HG03095 (cell line): ENCODE data around the gene GGT7.
"Not testable (repeated sequence)": the region's sequence is repeated elsewhere in the genome, so short reads cannot be mapped to it uniquely, and the experiment has no call there.

ENCODE experiments used
- ATAC-seq: cut with Tn5 transposase; IDR thresholded peaks from one replicate; pipeline ENCODE4 v1.9.1; 2021; ENCODE audit warnings: moderate library complexity; ENCODE audit not compliant: unreplicated experiment

GGT7 gene

GRCh38 chr20:34850969-34851368 is 21.7 kb downstream of the GGT7 start:
- no peak for ATAC-seq

GRCh38 chr20:34849778-34850177 is 22.9 kb downstream of the GGT7 start:
- no peak for ATAC-seq

DNA sequence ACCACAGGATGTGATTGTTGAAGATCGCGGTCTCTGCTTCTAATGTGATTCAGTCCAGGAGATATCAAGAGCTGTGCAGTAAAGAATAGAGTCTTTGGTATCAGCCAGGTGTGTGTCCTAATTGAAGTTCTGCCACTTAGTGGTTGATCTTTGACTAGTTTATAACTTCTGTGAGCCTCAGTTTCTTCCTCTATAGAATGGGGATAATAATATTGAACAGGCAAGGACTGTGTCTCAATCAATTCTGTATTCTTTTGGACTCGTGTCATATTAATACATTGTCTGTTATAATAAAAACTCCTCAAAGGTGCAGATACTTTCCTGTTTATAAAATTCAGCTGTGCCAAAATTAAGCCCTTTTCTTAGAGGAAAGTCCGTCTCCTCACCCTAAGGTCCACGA is 24.1 kb downstream of the GGT7 start:
- ATAC-seq: no peak

GRCh38 chr20:34843421-34843820 is 29.2 kb downstream of the GGT7 start:
- no peak for ATAC-seq

DNA sequence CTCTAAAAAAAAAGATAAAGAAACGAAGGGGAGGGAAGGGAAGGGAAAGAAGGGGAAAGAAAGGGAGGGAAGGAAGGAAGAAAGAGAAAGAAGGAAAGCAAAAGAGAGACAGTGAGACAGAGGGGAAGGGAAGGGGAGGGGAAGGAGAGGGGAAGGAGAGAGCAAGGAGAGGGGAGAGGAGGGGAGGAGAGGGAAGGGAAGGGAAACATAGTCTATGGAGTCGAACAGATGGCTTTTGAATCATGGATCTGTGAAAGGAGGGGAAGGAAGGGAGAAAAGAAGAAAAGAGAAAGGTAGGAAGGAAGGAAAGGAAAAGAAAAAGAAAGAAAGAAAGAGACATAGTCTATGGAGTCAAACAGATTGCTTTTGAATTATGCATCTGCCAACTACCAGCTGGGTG is 30.5 kb downstream of the GGT7 start:
- ATAC-seq: no peak

- ATAC-seq: no peak
These were observed 38.2 kb downstream of the GGT7 start for GRCh38 chr20:34834459-34834893.

DNA sequence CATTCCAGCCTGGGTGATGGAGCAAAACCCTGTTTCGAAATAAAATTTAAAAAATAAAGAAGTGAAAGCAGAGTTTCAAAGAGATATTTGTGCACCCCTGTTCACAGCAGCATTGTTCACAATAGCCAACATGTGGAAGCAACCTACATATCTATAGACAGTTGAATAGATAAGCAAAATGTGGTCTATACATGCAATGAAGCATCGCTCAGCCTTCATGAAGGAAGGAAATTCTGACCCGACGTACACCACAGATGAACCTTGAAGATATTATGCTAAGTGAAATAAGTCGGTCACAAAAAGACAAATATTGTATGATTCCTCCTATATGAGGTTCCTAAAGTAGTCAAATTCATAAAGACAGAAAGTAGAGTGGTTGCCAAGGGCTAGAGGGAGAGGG is 40.7 kb downstream of the GGT7 start:
- ATAC-seq: no peak

- ATAC-seq: no peak
These were observed 43.5 kb downstream of the GGT7 start for GRCh38 chr20:34829191-34829590.

DNA sequence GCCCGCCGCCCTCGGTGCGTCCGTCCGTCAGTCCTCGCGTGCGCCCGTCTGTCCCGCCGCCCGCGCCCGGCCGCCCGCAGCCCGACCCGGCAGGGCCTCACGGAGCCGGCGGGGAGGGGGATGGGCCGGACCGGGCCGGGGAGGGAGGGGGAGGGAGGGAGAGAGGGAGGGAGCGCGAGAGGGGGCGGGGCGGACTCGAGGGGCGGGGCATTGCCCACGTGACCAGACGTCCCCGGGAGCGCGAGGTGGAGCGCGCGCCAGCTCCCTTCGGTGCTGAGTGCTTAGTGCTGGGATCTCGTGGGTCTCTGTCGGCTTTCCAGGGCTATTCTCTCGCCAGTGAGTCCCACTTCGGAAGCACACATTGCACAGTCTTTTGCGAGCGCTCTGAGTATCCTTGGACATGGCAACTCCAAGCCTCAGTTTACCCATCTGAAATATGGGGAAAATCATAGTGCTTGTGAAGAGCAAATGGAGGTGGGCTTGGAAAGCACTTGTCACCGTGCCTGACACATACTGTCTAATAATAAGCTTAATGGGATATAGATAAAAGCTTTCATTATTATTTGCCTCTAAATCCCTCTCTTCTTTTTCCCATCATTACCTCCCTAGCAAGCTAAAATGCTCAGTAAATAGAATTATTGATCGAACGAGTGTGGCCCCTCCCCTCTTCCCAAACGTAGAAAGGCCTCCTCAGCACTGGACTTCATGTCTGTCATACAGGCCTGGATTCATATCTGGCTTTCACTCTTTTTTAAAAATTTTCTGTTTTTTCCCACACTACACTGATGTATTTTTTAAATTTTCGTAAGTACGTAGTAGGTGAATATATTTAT is 46.9 kb downstream of the GGT7 start, which contains the start of gene NCOA6:
TSS of gene NCOA6 (minus strand) at position 122 of the 833 bp plus-strand sequence. CDS start 43,296 bp downstream, outside the sequence.
- ATAC-seq: peak; percentile 47

DNA sequence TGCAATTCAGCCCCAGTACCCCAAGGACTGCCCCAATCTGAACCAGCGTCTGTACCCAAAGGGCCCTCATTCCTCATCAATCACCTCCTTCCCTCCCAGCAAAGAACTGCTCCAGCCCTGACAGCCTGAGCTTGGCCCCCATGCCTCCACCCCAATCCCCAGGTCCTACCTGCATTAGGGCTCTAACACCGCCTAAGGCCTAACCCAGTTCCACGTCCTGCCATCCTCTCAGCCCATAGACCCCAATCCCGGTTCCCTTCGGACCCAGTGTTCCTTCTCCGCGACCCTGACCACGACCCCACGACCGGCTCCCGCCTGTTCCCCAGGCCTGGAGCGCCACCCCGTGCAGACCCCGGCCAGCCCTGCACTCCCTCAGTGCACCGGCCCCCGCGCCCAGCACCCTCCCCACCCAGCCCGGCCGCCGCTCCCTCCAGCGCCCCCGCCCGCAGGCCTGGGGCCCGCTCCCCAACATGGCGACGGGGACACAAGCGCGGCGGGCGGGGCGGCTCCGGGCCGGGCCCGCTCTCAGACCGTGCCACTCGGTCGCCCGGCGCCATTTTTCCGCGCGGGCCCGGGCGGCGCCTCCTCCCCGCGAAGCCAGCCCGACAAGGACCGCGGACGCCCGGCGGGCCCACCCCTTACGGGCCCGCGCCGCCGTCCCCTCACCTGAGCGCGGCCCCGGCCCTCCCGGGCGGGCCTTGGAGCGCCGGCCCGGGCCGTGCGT is 47.7 kb downstream of the GGT7 start:
- peak; percentile 69 for ATAC-seq

DNA sequence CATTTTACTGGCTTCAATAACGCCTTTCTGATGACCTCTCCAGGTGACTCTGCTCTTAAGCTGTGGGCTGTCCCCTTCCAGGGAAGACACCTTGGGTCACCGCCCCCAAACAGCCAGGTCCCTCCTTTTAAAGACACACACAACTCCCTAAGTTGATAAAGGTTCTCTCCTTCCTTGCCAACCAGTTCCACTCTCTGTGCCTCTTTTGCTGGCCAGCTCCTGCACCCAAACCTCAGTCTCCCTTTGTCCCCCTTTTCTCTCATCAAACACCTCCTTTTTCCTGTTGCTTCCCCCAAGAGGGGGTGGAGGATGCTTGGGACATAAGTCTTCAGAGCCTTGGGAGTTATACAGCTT is 48.2 kb downstream of the GGT7 start:
- ATAC-seq: peak; percentile 57

- ATAC-seq: no peak
These were observed 48.6 kb downstream of the GGT7 start for GRCh38 chr20:34824026-34824425.

DNA sequence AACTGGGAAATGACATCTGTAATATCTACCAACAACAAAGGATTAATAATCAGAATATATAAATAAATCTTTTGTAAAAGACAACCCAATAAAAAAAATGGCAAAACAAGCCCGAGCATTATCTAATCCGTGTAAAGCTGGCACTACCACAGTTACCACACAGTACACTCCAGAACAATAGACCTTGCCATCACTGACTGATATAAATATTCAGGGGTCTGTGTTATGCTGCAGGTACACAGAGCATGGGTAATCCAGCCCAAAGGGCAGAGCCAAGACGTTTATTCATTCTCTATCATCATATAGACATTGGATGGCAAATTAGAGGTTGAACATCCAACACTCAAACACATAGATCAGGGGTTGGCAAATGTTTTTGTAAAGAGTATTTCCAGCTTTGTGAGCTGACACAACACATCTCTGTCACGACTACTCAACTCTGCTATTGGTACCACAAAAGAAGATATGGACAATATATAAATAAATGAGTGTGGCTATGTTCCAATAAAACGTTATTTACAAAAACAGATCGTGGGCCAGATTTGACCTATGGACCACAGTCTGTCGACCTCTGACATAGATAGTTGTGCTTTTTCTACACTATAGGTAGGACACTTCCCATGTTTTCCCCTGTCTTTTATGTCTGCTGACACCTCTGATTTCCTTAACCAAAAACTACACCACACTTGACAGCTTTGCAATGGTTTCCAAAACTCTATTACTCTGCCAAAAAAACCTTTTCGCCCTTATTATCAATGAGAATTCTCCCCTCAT is 51.7 kb downstream of the GGT7 start:
- no peak for ATAC-seq

DNA sequence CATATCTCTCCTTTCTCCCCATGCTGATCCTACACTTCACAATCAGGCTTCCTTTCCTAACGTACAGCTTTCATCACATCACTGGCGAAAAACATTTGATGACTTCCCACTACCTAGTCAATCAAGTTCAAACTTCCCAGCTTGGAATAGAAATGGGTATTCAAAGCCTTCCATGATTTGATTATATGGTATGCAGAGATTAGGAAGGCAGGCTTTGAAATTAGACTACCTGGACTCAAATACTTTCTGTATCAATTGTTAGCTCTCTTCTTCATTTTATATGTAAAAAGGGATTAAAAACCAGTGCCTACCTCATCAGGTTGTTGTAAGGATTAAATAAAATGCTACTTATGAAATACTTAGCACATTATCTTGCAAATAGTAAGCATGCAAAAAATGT is 54.9 kb downstream of the GGT7 start:
- ATAC-seq: no peak

DNA sequence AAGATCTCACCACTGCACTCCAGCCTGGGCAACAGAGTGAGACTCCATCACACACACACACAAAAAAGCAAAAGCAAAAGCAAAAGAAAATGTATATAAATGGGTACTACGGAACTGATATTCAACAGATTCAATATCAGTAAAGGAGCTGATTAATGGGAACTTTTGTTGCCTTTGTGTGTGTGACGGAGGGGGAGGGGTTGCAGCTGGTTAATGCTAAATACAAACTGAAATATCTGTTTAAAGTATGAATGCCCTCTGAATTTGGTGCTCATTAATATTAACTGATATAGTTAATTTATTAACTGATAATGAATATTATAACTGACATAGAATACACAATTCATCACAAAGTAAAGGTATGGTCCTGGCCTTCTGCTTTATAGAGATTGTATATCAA is 55.6 kb downstream of the GGT7 start:
- ATAC-seq: no peak

- no peak for ATAC-seq
These were observed 57.0 kb downstream of the GGT7 start for GRCh38 chr20:34815636-34816035.

DNA sequence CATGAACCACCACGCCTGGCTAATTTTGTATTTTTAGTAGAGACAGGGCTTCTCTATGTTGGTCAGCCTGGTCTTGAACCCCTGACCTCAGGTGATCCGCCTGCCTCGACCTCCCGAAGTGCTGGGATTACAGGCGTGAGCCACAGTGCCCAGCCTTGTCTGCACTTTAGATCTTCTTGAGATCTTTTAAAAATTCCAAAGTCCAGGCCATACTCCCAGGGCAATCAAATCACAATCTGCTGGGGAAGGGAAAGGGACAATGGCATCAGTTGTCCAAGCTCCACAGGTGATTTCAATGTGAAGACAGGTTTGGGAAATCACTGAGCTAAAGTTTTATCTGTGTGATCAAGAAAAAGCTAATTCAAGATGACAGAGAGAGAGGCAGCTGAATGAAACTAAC is 64.1 kb downstream of the GGT7 start:
- ATAC-seq: no peak

GRCh38 chr20:34807944-34808465 is 64.7 kb downstream of the GGT7 start:
- not testable (repeated sequence) for ATAC-seq

DNA sequence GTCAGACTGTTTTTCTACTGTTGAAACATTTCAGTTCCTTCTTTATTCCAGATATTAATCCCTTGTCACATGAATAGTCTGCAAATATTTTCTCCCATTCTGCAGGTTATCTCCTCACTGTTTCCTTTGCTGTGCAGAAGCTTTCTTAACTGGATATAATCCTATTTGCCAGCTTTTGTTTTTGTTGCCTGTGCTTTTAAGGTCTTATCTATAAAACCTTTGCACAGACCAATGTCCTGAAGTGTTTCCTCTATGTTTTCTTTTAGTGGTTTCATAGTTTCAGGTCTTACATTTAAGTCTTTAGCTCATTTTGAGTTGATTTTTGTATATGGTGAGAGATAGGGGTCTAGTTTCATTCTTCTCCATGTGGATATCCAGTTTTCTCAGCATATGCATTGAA is 66.4 kb downstream of the GGT7 start:
- ATAC-seq: no peak

- no peak for ATAC-seq
These were observed 73.8 kb downstream of the GGT7 start for GRCh38 chr20:34798871-34799270.

DNA sequence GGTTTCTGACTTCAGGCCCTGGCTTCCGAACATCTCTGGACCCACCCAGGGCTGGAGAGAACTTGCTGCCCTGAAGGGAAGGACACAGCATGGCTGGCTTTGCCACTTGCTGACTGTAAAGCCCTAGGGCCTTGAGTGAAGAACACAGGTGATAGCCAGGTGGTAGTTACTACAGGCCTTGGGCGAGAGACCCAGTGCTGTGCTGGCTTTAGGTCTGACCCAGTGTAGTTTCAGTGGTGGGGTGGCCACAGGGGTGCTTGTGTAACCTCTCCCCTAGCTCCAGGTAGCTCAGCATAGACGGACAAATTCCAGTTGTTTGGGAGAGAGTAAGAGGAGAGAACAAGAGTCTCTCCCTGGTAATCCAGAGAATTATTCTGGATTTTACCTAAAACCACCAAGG is 74.3 kb downstream of the GGT7 start:
- no peak for ATAC-seq
